Left ventricle myocardium superior (tissue), 1 donor: ENCODE measurements around the gene ARMH4. TPM values are rescaled to one million over a fixed set of nuclear protein-coding genes. Genes with fewer than 3 reads are reported as not detected.

Source experiments
- ATAC-seq: fragments of 200-7000 bp; cut with Tn5 transposase; one replicate; pipeline ENCODE4 v1.9.1; 2020; ENCODE audit warnings: mild to moderate bottlenecking, moderate library complexity
- DNase-seq: peaks from one replicate; pipeline ENCODE4 v3.0.0-alpha.2; 2020
- intact Hi-C: fragments of 100-400 bp; cut with micrococcal nuclease; formaldehyde crosslinking; loops from one replicate; pipeline ENCODE4 v1.11.0; 2022
- total RNA-seq: library from RNA; stranded (reverse); fragmentation: NEBNext Ultra II Directional; extraction: Animal tissue kit (Norgen Biotek cat#: 25700); gene quantifications from one replicate; pipeline ENCODE4 v1.2.1, GENCODE V29; 2021
- donor health status: DM: no; HTN: yes; CAD: no; lungs with severe emphysema.

Gene ARMH4
- total RNA-seq, 1 donor from 2014 or later, result 8.4 TPM

DNA sequence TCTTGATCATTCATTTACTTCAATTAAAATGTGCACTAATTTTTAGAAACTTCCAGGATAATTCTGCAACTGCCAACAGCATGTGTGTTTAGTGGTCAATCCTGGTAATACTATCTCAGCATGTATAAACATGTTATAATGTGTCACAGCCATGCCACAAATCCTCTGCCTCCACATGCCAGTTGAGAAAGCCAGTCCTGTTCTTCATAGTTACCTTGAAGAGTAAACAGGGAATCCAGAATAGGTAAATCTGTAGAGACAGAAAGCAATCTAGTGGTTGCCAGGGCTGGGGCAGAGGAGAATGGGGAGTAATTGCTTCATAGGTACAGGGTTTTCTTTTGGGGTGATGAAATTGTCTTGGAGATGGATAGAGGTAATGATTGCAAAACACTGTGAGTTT is 85.9 kb downstream of the ARMH4 start:
- no peak for DNase-seq
- intact Hi-C loops, result no loop called here
- no peak for ATAC-seq

DNA sequence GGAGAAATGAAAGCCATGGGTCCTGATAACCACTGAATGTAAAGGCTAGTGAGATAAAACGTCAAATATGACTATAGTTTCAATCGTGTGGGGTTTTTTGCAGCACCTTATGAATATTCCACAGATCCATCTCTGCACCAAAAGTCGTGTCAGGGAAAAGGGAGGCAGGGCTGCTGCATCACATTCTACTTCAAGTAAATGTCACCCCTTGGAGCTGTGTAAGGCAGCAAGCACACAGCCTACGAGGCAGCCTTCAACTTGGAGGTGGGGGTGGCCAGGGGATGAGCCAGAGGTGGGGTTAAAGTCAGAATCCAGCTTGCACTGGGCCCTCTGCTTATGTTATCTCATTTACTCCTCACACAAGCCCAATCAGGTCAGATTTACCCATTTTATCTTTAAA is 90.4 kb downstream of the ARMH4 start:
- intact Hi-C loops, result no loop called here
- no peak for ATAC-seq
- no peak for DNase-seq

DNA sequence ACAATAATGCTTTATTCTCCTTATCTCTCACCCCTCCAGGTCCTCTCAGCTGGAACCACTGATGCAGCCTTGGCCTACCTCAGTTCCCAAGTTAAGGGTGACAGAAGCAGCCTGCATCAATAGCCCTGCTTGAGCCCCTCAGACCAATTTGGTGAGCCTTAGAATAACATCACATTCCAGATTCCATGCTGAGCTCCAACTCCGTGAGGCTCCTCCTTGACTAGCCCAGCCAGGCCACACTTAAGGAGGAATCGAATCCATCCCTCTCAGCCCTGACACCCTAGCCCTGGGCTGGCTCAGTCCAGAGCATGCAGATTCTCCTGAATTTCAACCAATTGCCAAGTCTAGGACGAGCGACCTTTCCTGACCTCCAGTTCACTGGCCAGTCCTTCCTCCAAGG is 91.1 kb downstream of the ARMH4 start:
- no peak for ATAC-seq
- DNase-seq, result no peak
- intact Hi-C loops, result no loop called here

DNA sequence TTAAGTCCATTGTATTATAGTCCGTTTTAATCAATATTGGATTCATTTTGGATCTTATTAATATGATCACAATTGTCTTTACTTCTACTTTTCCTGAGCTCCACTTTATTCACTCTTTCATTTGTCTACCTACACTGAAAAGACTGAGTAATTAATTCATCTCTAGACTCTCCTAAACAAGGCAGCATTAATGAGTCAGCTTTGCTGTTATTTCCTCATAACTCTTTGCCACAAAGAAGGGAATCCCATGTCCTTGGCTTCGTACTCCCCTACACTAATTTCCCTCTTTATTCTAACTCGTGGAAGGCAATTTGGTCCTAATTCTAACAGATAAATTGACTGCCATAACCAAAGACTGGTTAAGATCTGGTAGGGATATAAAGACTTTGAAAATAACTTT is 91.9 kb downstream of the ARMH4 start:
- ATAC-seq, result no peak
- intact Hi-C loops, result no loop called here

DNA sequence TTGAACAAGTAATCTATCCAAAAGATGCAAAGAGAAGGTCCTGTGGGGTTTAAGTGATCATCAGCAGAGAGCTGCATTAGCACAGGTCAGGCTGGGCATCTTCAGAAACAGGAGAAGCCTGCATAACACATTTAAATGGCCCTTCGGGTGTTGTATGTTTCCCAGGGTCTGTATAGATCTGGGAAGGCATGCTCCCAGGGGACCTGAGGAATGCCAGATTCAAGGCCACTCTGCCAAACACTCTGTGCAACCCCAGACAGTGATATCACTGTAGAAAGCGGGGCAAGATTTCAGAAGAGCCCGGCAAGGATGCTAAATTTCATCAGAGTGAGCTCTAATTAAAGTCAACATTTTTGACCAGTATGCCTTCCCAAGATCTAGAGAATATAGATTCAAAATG is 92.9 kb downstream of the ARMH4 start:
- intact Hi-C loops, result no loop called here

More for the DNA sequence above, 91.9 kb downstream of the ARMH4 start:
- DNase-seq, result no peak

DNA sequence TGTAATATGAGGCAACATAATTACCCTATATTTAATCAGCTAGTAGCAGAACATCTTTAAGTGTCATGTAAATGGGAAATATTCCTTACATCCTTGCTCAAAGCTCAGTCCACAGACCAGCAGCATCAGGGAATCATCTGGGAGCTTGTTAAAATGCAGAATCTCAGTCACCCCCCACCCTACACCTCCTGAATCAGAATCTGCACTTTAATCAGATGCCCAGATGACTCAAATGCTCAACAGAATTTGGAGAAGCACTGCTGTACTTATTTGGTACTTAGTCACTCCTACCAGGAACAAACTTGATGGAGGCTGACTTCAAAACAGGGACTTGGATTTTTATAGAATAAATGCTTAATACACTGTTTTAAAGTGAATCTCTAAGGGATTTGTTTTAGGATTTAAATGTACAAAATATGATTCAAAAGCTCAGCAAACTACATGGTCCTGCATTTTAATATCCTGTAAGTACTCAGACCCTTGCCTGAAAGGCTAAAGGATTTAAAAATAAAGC is 96.5 kb downstream of the ARMH4 start:
- intact Hi-C loops, result no loop called here
- ATAC-seq (no peak), DNase-seq (no peak)

More for the DNA sequence above, 92.9 kb downstream of the ARMH4 start:
- no peak for ATAC-seq
- no peak for DNase-seq

DNA sequence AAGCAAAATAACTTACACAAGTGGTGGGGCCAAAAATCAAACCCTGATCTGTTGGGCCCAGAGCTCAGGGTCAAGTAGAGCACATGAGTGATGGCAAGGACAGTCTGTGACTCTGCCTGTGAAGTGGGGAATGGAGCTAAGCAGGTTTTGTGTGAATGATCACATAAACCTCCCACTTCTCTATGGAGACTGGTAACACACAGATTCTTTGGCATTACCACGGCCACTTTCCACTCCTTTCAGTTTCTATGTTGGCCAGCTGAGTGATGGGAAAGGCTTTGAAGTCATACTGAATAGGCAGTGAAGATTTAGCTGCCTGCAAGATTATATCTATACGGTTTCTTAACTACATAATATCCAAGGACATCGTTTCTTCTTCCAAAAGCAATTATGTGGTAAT is 97.9 kb downstream of the ARMH4 start:
- intact Hi-C loops, result no loop called here
- ATAC-seq (no peak), DNase-seq (no peak)

DNA sequence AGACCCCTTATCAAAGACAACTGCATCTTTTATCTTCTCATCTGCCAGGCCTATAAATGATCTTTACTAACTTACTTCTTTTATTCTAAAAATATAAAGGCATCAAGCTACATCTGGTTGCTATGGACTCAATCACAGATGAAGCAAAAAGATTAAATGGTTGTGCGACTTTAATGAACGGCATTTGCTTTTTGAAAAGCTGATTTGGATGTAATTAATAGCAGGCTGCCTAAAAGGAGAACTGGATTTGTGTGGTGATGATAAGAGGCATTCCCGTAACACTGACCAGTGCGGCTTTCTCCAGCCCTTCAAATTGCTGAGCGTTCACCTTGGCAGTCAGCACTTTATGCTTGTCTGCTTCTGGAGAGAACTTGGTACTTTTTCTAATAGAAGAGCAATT is 103.8 kb downstream of the ARMH4 start:
- ATAC-seq, result peak; percentile 43
- no peak for DNase-seq
- intact Hi-C loops, result no loop called here

DNA sequence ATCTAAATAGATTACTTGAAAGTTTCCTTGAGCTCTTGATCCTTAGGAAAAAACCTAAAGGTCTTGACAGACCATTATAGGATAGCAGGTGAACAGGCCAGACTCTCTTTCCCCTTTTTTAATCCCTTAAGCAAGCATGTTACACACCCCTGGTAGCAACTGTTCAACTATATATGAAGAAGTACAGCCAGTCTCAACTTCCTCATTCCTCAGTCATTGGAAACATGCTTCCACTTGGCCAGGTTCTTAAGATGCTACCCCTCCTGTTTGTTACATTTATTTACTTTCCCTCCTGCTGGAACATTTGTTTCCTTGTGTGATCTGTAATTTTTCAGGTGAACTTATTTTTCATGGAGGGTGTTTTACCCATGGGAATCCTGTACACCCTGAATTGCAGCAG is 124.1 kb downstream of the ARMH4 start:
- ATAC-seq, result no peak
- no peak for DNase-seq
- intact Hi-C loops, result no loop called here

DNA sequence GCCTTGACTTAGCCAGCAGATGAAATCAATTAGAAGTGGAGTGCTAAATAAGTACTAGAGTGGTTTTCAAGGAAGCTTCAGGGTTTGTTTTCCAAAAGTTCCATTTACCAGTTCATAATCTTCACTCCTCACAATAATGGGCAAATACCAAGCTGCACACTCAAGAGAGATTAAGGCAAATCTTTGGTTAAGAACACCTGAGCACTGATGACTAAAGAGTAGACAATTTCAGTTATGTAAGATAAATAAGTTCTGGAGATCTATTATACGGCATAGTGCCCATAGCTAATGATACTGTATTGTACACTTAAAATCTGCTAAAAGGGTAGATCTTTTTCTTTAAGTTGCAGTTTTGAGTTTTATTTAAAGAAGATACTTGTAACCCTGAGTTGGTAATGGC is 125.0 kb downstream of the ARMH4 start:
- intact Hi-C loops, result no loop called here
- DNase-seq (no peak), ATAC-seq (no peak)

DNA sequence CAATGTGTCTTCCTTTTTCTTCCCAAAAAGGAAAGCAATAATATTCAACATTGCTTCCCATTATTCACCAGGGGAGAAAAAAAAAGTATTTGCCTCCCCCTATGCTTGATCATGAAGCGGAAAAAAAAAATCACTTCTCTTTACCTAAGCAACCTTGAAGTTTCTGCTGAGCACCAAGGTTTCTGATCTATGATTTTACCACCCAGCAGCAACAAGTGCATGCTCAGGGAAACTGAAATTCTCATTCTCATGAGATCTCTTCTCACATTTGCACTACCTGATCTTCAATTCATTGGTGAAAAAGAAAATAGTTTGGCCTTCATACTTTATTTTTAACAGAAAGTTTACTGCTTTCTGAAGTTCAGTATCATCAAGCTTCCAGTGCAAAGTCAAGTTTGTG is 125.8 kb downstream of the ARMH4 start:
- DNase-seq, result no peak
- intact Hi-C loops, result no loop called here
- no peak for ATAC-seq

DNA sequence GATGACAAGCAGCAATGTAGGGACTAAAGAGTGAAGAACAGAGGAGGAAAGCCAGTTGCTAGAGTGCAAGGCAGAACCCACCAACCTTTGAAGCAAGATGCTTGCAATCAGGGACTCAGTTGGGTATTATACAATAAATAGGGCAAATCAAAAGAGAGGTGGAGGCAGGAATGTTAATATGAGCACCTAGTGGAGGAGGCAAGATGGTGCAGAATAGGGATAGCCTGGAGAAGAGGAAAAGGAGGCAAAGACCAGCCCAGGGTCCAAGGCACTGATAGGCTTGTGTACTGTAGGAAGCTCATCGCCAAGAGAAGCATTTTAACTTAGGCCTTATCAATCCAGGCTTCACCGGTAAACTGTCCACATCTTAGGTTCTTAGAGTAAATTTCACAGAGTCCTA is 137.2 kb downstream of the ARMH4 start:
- ATAC-seq (no peak), DNase-seq (no peak)
- intact Hi-C loops, result no loop called here

DNA sequence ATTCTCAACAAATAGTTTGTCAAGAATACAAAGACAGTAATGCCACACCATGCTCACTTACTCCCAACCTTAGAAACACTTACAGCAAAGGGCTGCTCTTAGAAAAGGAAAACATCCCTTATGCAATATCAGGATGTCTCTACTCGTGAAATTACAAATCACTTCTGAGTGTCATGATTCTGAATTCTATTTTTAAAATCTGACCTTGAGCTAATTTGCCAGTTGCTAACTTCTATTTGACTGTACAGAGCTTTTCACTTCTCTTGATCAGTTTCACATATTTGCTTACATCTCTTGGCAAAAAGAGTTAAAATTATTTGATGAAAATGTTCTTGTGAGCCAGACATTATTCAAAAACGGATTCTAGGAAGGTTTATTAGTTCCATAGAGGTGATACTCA is 149.4 kb downstream of the ARMH4 start:
- intact Hi-C loops, result no loop called here
- no peak for ATAC-seq
- no peak for DNase-seq

DNA sequence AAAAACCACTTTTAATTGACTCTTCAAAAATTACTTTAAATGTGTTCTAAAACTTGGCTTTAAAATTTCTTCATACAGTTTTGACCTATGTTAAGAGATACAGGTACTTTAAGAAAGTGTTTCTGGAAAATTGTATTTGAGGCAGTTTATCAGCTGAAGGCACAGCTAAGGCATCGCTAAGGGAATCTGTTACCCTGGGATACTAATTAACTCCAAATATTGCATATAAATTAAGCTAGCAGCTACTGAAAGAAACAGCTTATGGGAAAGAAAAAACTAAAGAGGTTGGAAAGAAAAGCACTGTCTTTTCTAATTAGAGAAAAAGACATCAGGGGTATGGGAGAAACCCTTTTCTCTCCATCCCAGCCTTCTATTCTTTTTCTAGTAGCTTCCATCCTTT is 152.0 kb downstream of the ARMH4 start:
- ATAC-seq, result no peak
- intact Hi-C loops, result no loop called here
- no peak for DNase-seq

DNA sequence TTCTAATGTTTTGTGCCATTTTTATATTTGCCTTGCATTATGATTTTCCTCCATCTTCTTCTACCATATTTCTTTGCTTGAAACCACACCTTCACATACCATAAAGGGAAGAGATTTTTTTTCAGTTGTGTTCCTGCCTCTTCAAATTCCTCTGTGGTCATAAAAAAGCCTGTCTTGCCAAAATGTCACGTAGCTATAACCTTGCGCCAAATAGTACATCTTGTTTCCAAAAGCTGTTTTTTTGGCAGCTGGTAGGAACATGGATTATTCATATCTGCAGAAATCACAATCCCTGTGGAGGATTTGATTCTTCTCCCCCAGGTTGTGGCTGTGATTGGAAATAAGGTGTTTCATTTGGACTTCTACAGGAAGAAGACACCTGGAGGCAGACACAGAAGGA is 152.5 kb downstream of the ARMH4 start:
- DNase-seq (no peak), ATAC-seq (no peak)
- intact Hi-C loops, result no loop called here

DNA sequence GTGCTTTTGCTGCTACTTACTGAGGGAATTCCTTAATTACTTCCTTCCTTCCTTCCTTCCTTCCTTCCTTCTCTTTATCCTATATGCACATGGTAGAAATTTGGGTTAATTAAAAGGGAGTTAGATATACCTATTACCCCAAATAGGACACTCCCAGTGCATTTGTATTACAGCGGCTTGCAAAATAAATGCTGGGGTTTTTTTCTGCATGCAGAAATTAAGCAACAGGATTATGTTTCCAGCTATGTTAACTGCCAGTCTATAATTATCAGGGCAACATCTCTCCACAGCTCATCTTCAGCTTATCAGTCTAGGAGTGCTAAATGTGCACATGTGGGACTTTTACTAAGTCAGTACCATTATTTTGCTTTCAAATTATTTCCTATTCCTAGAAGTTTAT is 153.2 kb downstream of the ARMH4 start:
- intact Hi-C loops, result no loop called here
- no peak for DNase-seq
- ATAC-seq, result no peak

DNA sequence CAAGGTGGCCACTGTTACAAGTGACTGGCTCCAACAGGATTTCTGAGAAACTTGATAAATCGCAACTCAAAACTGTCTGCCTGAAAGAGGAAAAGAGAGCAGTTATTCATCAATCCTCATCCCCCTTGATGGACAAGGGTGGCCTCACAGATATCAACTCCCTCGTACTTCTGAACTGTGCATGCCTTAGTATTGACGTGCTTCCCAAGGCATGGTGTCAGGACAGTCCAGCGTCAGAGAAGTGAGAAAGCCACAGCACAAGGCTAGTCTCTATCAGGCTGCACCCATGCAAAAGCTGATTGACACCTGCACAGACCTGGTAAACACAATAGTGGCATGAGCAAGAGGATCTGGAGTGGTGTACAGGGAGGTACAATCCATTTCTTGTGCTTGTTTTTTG is 160.7 kb downstream of the ARMH4 start:
- no peak for ATAC-seq
- no peak for DNase-seq
- intact Hi-C loops, result no loop called here

DNA sequence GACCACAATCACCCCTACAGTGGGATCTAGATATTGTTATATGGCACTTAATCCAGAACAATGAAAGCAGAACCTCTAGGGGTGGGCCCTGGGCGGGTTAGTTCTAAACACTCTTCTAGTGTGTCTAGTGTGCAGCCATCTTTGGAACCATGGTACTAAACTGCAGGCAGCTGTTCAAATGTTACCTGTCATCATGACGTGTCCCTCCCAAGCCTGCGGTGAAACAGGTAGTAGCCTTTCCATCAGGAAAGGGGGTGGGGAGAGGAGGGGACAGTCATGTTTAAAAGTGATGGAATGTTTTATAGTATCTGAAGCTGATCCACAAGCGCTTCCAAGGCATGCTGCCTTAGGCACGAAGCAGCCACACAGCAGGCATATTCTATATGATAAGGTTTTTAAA is 163.6 kb downstream of the ARMH4 start:
- DNase-seq (no peak), ATAC-seq (no peak)
- intact Hi-C loops, result no loop called here

DNA sequence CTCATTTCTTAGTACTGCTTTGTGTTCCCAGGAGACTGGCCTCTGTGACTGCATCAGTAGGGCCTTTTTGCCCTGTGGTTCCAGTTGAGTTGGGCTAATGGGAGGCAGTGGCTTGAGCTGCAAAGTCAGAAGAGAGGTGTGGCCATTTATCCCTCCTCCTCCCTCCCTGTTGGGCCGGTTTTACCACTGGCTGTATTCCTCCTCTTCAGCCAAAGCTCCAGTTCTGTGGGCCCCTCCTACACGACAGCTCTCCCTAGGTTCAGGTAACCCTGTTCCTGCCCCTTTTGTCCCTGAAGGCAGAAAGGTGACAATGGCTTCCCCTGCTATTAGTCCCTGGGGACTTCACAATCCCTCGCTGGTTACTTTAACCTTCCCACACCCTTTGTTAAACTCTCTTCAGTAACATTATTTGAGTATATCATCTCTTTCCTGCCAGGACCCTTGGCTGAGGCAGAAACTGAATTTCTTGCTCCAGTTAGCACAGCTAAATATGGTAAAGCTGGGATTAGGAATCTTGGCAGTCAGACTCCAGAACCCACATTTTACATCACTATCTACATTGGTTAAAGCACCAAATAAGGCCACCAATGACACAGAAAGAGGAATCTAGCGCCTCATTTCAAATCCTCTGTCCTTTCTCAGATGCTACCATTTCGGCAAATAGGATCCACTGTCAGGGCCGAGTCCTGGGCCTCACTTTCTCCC is 164.3 kb downstream of the ARMH4 start:
- intact Hi-C loops, result no loop called here
- no peak for ATAC-seq

DNA sequence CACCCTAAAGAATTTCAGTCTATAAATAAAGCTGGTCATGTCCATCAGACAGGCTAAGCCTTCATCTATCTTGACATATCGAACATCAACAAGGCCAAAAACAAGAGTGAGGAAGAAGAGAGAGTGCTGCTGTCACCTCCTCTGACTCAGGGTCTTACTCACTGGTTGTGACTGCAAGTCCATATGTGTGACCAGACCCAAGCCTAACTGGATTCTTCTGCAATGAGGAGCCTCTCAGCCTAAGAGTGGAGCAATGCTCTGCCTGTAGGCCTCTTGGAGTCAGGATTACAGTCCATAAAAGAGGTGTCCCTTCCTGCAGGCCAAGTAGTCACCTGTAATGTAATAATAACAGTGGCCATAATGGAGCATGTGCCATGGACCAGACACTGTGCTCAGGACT is 165.0 kb downstream of the ARMH4 start:
- ATAC-seq (no peak), DNase-seq (no peak)
- intact Hi-C loops, result no loop called here

More for the DNA sequence above, 164.3 kb downstream of the ARMH4 start:
- DNase-seq, result no peak

DNA sequence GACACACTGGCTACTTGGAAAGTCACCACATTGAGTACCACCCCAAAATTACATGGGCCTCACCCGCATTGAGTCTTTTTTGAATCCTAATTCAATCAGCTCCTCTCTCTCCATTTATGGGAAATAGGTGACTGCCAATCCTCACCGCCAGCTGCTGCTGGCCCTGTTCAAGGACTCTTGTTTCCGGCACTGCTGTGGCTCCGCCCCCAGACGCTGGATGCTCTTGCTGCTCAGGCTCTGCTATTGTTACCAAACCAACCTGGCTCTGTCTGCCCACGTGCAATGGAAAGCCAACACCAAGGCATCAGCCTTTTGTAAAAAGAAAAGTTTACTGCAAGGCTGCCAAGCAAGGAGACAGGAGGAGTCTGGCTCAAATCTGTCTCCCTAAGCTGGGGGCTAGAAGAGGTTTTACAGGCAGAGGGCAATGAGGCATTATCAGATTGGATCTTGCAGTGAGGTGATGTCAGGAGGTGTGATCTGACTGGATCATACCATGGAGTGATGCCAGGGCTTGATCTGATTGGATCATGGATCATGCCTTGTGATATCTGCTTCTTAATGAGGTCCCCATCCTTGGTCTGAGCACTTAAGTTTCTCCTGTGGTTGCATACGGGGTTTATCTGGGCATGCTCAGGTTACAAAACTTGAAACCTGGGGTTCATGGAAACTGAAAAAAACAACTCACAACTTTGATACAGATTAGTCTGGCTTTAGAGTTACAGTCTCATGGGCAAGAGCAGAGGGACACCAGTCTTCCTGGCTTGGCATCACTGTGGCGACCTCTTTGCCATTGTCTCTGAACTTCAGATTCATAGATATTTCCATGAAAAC is 169.0 kb downstream of the ARMH4 start:
- ATAC-seq (no peak), DNase-seq (peak; percentile 29)

More for the DNA sequence above, 169.0 kb downstream of the ARMH4 start:
- intact Hi-C loops, result no loop called here
